Fibroblast of pulmonary artery (primary cell): ENCODE results near the gene SIVA1.

Experiments used
- DNase-seq: peaks from one replicate; pipeline ENCODE4 v3.0.0-alpha.2; 2010; ENCODE audit warnings: low read depth
- H3K4me3 ChIP-seq: replicated peaks from 2 replicates; pipeline ENCODE4 v1.5.1; 2011; ENCODE audit warnings: low read depth, mild to moderate bottlenecking, control low read depth, low read length, moderate library complexity
- TF ChIP-seq, protein P1 (sequence below): IDR thresholded peaks from 2 replicates; pipeline ENCODE4 v1.5.1; 2011; ENCODE audit warnings: mild to moderate bottlenecking, control low read depth, low read length, inconsistent platforms; ENCODE audit errors: missing control alignments

SIVA1 gene

DNA sequence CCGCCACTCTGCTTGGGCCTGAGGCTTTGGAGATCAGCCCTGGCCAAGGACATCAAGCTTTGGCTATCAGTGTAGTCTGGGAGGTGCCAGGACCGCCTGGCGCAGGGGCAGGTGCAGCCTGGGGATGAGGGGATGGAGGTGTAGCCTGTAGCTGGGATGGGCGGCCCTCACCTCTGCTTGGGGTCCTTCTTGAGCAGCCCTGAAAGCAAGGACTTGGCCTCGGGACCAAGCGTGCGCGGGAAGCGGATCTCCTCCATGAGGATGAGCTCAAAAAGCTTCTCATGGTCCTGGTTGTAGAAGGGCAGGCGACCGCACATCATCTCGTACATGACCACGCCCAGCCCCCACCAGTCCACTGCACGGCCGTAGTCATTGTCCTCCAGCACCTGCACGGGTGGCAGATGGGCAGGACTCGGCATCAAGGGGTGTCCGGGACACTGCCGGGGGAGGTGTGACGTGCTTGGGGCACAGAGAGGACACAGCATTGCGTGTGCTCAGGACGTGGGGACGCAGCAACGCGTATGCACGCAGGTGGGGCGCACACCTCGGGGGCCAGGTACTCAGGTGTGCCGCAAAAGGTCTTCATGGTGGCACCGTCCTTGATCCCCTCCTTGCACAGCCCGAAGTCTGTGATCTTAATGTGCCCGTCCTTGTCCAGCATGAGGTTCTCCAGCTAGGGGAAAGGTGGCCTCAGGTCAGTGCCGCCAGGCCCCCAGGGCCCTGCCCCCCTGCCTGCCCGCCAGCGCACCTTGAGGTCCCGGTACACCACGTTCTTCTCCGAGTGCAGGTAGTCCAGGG is 20.0 kb downstream of the SIVA1 start:
- TF ChIP-seq, protein P1, sequence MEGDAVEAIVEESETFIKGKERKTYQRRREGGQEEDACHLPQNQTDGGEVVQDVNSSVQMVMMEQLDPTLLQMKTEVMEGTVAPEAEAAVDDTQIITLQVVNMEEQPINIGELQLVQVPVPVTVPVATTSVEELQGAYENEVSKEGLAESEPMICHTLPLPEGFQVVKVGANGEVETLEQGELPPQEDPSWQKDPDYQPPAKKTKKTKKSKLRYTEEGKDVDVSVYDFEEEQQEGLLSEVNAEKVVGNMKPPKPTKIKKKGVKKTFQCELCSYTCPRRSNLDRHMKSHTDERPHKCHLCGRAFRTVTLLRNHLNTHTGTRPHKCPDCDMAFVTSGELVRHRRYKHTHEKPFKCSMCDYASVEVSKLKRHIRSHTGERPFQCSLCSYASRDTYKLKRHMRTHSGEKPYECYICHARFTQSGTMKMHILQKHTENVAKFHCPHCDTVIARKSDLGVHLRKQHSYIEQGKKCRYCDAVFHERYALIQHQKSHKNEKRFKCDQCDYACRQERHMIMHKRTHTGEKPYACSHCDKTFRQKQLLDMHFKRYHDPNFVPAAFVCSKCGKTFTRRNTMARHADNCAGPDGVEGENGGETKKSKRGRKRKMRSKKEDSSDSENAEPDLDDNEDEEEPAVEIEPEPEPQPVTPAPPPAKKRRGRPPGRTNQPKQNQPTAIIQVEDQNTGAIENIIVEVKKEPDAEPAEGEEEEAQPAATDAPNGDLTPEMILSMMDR: no peak
- DNase-seq: no peak
- no peak overlapping the region for H3K4me3 ChIP-seq

DNA sequence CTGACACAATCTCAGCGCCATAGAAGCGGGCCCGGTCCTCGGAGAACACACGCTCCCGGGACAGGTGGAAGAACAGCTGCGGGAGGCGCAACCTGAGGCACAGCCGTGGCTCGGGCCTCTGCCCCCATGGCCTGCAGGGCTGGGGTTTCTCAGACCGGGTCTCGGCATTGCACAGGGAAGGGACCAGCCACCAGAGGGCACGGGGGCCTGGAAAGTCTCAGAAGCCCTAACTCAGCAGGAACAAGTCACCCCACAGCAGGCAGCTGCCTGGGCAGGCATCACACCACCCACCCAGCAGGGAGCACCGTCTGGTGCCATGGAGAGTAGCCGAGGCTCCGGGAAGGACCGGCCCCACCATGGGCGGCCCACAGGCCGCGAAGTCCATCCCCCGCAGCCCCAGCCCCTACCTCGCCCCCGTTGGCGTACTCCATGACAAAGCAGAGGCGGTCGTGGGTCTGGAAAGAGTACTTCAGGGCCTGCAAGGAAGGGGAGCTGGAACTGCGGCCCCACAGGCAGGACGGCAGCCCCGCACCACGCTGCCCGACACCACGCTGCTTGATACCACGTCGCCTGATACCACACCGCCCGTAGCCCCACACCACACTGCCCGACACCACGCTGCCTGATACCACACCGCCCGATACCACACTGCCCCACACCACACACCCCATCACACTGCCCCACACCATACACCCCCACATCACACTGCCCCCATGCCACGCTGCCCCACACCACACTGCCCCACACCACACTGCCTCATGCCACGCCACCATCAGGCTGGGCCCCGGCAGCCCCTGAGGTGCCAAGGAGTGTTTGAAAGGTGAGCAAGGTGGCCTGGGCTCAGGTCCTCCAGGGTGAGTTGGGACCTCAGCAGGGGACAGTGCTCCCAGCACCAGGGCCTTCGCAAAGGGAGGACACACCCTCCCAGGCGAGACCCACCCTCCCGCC is 20.8 kb downstream of the SIVA1 start:
- no peak for DNase-seq
- no peak overlapping the region for H3K4me3 ChIP-seq
- TF ChIP-seq, protein P1: no peak

DNA sequence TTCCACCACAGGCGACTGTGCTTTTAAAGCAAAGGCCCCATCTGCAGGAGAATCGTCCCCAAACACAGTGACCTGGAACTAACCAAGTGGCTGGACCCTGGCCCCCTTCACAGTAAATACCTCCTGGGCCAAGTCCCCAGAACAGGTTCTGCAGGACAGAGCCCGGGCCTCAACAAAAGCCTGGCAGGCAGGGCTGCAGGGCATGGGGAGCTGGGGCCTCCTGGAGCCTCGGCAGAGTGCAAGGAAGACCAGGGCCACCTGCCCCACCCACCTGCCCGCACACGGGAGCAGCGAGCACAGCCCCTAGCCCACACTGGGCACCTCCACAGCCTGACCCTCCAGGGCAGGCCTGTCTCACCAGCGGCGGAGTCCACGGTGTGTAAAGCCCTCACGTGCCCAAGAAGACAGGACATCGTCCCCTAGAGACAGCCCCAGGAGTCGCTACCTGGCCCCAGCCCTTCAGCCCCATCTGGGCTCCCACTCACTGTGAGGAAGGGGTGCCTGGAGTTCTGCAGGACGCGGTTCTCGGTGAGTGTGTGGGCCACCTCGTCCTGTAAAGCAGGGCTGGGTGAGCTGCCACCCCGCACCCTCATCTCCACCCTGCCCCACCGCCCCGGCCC is 21.6 kb downstream of the SIVA1 start:
- TF ChIP-seq, protein P1: no peak
- no peak overlapping the region for H3K4me3 ChIP-seq
- no peak for DNase-seq

DNA sequence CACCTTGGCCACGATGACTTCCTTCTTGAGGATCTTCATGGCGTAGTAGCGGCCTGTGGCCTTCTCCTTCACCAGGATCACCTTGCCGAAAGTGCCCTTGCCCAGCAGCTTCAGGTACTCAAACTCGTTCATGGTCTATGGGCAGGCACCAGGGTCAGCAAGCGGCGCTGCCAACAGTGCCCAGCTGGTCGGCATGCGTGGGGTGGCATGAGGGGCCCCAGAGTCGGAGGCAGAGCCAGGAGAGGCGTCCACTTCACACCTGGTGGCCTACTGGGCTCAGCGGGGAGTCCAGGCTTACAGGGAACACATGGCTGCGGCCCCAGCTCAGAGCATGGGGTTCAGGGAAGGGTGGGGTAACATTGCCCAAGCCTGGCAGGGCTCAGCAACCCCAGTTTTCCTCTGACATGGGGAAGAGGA is 22.1 kb downstream of the SIVA1 start:
- TF ChIP-seq, protein P1: no peak
- DNase-seq: no peak
- H3K4me3 ChIP-seq: no peak overlapping the region

DNA sequence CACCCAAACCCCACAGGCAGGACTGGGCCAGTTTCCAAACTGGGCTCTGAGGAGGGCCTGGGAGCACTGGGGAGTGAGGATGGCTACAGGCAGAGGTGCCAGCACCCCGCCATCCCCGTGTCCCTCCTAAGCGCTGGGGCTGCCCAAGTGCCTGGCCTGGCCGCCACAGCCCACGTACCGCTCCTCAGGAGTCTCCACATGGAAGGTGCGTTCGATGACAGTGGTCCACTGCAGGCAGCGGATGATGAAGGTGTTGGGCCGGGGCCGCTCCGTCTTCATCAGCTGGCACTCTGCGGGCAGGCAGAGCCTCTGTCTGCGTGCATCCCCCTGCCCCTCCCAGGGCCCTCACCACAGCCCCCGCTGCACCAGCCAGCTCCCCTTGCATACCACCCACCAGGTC is 23.5 kb downstream of the SIVA1 start:
- H3K4me3 ChIP-seq: no peak overlapping the region
- TF ChIP-seq, protein P1: no peak
- DNase-seq: no peak

DNA sequence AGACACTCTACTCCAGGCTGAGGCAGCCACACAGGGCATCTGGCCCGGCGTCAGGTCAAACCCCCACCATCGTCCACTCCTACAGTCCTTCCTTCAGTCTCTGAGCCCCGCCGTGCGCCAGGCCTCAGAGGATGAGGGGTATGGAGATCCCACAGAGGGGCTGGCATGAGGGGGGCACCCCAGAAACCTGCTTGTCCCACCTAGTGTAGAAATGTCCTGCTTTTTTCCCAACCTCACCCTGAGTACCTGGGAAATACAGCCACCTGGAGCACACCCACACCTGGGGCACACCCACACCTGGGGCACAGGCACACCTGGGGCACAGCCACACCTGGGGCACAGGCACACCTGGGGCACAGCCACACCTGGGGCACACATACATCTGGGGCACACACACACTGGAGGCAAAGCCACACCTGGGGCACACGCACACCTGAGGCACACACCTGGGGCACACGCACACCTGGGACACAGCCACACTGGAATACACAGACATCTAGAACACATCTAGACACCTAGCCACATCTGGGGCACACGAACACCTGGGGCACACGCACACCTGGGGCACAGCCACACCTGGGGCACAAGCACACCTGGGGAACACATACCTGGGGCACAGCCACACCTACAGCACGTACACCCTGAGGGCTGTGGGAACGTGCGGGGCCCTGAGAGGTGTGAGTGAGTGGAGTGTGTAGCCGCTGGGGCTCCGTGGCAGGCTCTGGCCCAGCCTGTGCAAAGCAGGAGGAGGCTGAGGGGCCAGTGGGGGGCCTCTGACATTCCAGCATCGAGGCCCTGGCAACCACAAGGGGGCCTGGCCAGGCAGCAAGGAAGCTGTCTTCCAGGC is 24.2 kb downstream of the SIVA1 start:
- TF ChIP-seq, protein P1: no peak

More for the DNA sequence above, 24.2 kb downstream of the SIVA1 start:
- no peak for DNase-seq
- no peak overlapping the region for H3K4me3 ChIP-seq
